Stimulated activated CD4-positive, alpha-beta T cell treated with anti-CD3 and anti-CD28 coated beads, Interleukin-1b, Interleukin-23, amount 100 ng/mL, for 24 hours (primary cell): ENCODE results near the gene DNAI2.

ENCODE experiments used
- DNase-seq, 4 experiments: peaks; one replicate each; pipeline ENCODE4 v3.0.0-alpha.2; 2020; ENCODE audit warnings: low read depth in 4 of 4, low spot score in 1 of 4

Gene DNAI2

DNA sequence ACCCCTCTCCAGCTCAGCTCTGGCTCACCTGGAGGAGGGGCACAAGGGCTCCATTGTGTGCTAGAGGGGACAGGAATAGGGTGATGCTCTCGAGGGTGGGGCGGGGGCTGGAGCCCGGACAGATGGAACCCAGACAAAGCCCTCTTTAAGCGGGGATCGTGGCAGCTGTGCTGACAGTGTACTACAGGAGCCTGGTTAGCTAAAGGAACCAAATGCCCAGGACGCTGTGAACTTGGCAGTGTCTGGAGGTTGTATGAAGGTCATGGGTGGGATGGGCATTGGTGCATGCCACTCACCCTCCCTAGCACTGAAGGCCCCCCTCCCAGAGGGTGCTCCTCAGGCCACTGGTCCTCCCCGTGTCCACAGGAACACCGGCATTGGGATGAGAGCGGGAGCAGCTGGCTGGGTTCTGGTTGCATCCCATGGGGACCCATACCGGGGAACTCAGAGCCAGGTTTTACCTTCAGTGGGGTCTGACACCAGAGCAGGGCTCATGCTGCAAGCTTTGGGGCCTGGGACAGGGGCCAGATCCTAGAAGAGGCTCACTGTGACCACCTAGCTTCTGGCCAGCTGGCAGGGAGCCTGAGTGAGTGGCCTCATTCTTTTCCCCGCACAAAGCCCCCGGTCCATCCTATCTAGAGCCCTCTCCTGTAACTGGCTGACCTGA, 63.9 kb downstream of the DNAI2 start:
- DNase-seq = no peak

DNA sequence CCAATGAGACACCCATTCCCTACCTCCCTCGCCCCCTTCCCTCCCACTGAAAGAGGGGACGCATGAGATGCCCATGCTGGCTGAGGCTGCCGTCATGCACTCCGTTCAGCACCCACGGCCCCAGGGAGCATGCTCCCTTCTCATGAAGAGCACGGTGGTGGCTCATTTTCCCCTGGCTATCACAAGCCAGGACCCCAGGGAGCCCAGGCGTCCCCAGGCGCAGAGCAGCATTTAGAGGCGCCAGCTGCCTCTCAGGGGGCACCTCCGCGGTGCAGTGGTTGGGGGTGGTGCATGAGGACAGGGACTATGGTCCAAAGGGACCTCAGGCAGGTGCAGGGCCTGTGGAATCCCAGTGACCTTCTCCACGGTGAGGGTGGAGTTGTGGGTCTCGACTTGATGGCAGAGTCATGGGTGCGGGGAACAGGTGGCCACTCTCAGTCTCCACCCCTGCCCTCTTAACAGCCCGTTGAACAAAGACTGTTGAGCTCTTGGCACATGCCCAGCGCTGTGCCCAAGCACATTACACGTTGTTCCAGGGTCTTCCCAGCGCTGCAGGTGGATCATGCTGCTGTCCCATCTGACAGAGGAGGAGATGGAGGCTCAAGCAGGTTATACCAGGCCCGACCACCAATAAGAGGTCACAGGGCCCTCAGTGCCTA, 65.6 kb downstream of the DNAI2 start:
- DNase-seq = no peak

DNA sequence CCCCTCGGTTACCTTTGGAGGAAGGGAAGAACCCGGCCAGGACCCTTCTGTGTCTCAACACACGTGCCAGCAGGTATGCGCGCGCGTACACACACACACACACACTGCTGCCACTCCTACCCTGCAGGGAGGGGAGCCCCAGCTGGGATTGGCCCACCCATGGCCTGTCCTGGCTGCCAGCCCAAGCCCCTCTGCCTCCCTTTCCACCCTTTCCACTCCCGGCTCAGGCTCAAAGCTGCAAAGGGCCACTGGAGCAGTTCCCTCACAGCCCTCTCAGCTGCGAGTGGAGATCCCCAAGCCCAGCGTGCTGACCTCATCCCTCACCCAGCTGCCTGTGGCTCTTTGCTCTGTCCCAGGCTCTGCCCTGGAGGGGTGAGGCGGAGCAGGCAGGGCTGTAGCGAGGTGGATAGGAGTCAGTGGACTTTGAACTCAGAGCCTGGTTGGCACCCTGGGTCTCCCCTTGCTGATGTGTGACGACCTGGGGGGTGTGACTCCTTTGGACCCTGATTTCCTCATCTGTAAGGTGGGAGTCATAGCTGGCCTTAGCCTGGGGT, 66.5 kb downstream of the DNAI2 start:
- DNase-seq = no peak

DNA sequence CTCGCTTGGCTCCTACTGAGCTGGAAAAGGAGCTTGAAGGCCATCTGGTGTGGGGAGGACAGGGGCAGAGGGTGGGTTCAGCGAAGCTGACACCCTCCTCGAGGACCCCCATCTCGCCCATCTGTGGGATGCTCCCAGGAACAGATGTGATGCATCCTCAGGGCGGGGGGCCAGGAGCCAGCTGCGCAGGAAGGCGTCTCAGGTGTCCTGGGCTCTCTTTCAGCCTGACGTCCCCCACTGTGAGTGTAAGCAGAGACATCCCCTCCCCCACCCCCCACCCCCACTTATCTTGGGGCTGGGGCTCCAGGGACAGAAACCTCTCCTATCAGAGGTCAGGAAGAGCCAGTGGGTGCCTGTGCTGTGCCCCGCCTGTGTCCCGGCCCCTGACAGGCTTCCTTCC, 68.2 kb downstream of the DNAI2 start:
- no peak for DNase-seq

DNA sequence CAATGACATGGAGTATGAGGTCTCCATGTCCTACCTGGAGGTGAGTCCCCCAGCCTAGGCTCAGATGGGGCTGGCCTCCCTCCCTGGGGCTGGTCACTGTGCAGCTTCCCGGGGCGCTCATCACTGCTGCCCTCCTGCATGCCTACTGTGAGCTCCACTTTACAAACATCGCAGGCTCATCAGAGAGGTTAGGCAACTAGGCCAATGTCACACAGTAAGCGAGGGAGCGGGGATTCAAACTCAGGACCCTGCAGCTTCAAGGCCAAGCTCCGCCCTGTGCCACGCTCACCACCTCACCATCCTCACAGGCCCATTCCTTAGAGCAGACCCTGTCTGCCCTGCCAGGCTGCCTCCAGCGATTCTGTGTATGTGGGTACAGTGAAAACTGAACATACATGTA, 69.1 kb downstream of the DNAI2 start:
- DNase-seq = no peak

DNA sequence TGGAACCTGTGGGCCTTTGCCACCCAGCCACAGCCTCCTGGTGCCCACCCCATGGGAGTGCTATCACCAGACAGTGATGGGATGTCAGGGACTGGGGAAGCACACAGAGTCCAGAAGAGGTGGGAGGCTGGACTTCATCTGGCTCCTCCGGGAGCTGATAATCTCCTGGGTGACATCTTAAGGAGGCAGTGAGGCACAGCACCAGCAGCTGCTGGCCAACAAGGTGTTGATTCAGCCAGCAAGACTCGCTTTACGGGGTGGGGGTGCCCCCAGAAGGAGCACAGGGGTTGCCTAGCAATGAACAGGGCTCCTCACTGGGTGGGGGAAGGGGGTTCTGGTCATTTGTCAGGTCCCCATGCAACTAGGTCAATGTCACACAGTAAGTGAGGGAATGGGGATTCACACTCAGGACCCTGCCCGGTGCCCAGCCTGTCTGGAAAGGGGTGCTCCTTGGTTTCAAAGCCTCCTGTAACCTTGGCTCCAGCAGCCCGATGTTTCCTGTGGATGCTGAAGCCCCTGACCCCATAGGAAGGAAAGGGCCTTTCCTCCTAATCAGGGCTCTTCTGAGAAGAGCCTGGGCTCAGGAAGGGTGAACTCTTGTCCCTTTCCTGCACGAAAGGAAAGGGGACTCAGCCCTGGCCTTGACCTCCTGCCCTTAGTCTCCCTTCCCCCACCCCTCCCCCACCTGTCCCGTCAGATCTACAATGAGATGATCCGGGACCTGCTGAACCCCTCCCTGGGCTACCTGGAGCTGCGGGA, 69.7 kb downstream of the DNAI2 start:
- DNase-seq = no peak

DNA sequence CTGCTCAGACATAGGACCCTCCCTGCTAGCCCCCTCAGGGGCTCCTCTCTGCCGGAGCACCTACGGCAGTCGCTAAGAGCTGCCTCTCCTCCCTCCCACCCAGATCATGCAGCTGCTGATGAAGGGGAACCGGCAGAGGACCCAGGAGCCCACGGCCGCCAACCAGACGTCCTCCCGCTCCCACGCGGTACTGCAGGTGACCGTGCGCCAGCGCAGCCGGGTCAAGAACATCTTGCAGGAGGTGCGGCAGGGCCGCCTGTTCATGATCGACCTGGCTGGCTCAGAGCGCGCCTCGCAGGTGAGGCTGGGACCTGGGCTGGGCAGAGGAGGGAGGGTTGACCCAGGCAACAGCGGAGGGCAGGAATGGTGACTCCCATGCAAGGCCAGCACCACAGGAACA, 70.6 kb downstream of the DNAI2 start:
- no peak for DNase-seq

DNA sequence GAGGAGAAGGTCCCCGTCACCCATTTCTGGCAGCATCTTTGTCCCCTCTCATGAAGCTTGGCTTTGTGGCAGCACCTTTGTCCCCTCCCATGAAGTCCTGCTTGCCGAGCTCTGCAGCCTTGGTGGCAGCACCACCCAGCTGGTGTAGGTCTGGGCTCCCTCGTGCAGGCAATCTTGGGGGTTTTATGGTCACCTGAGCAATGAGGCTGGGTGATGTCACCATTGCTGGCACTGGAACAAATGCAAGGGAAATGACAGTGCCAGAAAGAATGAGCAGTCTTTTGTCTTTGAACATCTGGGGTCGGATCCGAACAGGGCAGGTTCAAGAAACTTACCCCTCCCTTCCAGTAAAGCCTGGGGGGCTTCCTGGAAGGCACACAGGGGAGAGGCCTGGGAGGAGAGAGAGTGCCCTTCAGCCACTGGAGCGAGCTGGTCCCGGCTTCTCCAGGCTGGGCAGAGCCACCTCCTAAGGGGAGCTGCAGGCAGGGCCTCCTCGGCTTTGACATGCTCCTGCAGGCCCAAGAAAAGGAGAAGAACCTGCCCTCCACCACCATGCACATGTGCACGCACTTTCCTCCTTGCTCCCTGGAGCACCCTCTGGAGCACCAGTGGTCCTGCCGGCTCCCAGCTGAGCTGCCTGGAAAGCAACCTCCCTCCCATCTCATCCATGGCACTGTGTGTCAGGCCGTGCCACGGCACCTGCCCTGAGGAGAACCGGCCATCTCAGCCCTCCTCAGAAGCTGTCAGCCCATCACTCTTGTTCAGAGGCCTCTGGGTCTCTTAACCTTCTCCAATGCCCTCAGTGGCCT, 71.6 kb downstream of the DNAI2 start:
- no peak for DNase-seq

DNA sequence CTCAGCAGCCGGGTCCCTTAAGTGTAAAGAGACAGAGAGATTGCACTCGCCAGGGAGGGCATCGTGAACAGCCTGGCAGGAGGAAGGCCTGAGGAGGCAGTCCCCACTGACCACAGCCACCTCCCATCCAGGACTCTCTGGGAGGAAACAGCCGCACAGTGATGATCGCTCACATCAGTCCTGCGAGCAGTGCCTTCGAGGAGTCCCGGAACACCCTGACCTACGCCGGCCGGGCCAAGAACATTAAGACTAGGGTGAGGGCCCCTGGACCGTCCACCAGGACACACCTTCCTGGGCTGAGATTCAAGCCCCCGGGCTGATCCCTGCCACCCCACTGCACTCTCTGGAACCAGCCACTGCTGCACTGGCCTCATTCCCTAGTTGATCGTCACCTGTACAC, 73.6 kb downstream of the DNAI2 start:
- DNase-seq = no peak

DNA sequence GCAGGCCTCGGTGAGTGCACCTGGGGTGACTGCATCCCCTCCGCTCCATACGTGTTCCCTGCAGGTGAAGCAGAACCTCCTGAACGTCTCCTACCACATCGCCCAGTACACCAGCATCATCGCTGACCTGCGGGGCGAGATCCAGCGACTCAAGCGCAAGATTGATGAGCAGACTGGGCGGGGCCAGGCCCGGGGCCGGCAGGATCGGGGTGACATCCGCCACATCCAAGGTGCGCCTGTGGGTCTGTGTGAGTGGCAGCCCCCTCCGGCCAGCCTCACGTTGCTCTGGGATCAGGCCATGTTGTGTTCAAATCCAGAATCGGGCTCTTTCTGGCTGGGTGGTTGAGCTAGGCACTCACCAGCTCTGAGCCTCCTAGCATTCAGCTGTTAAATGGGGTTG, 75.1 kb downstream of the DNAI2 start:
- DNase-seq = no peak

DNA sequence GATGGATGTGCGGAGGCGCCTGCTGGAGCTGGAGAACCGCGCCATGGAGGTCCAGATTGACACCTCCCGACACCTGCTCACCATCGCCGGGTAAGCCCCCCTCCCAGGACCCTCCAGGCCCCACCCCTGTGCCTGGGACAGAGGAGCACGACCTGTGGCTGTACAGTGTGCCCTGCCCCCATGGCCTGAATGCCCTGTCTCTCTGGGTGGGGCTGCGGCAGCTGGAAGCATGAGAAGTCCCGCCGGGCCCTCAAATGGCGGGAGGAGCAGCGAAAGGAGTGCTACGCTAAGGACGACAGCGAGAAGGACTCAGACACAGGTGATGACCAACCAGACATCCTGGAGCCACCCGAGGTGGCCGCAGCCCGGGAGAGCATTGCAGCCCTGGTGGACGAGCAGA, 76.5 kb downstream of the DNAI2 start:
- DNase-seq = no peak

DNA sequence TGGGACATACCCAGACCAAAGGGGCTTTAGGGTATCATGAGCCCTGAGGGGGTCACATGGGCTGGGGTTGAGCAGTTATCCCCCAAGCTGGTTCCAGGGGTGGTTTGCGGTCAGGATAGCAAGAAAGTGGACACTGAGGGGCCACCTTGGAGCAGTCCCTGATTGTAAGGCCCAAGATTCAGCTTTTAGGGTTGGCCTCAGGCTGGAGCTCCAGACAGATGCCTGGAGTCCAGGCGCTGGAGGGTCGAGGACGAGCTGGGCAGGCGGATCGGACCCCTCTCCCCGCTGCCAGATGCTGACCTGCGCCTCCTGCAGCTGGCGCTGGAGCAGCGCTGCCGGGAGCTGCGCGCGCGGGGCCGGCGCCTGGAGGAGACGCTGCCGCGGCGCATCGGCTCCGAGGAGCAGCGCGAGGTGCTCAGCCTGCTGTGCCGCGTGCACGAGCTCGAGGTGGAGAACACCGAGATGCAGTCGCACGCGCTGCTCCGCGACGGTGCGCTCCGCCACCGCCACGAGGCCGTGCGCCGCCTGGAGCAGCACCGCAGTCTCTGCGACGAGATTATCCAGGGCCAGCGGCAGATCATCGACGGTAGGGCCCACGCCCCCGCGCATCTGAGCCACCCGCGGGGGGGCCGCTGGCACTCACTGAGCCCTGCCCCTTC, 77.6 kb downstream of the DNAI2 start:
- no peak for DNase-seq

DNA sequence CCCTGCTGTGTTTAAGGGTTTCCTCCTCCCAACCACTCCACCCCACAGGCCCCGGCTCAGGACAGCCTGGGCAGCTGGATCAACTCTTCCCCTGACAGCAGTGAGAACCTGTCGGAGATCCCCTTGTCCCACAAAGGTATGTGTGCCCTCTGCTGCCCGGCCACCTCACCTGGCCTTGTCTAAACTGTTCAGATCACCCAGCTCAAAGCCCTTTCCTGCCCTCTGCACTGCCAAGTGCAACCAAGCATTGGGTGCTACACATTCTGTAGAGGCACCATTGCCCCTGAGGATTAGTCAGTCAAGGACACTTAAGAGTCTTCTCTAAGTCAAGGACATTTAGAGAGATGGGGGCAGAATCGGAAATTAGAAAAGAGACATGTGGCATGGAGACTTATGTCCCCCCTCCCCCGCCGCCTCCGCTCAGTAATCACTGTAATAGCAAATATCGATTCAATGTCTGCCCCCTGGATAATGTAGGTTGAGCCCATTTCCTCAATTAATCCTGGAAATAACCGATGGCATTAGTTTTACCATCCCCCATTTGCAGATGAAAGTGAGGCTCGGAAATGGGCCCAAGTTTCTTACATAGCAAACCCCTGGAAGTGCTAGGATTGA, 79.5 kb downstream of the DNAI2 start:
- DNase-seq = no peak

DNA sequence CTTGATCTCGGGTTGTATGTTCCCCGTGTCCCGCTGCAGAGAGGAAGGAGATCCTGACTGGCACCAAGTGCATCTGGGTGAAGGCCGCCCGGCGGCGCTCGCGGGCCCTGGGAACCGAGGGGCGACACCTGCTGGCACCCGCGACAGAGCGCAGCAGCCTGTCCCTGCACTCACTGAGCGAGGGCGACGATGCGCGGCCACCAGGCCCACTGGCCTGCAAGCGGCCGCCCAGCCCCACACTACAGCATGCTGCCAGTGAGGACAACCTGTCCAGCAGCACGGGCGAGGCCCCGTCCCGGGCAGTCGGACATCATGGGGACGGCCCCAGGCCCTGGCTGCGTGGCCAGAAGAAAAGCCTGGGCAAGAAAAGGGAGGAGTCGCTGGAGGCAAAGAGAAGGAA, 80.1 kb downstream of the DNAI2 start:
- DNase-seq = peak in 2 of 4 experiments; percentile 46 to 60

DNA sequence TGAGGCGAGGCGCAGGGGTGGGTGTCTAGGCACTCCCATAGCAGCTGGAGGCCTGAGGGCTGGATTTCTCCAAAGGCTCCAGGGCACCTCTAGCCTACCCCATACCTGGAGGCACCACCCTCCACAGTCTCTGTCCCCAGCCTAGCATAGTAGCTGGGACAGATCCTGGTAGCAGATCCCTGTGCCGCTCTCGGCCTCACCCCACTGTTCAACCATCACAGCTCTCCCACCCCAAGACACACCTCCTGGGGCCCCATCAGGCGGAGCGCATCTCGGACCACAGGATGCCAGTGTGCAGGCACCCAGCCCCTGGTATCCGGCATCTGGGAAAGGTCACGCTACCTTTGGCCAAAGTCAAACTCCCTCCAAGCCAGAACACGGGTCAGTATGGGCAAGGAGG, 80.5 kb downstream of the DNAI2 start:
- no peak for DNase-seq

DNA sequence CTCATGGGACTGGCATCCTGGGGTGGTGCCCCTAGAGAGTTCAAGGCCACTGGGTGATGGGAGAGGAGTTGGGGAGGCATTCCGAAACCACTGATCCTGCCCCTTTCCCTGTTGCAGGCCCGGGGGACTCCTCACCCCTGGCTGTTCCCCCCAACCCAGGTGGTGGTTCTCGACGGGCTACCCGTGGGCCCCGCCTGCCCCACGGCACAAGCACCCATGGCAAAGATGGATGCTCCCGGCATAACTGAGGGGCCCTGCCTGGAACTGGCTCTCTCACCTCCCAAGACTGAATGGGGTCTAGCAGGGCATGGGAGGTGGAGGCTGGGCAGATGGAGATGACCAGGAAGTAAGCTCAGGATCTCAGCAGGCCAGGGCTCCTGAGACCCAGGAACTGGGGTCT, 81.0 kb downstream of the DNAI2 start:
- no peak for DNase-seq

DNA sequence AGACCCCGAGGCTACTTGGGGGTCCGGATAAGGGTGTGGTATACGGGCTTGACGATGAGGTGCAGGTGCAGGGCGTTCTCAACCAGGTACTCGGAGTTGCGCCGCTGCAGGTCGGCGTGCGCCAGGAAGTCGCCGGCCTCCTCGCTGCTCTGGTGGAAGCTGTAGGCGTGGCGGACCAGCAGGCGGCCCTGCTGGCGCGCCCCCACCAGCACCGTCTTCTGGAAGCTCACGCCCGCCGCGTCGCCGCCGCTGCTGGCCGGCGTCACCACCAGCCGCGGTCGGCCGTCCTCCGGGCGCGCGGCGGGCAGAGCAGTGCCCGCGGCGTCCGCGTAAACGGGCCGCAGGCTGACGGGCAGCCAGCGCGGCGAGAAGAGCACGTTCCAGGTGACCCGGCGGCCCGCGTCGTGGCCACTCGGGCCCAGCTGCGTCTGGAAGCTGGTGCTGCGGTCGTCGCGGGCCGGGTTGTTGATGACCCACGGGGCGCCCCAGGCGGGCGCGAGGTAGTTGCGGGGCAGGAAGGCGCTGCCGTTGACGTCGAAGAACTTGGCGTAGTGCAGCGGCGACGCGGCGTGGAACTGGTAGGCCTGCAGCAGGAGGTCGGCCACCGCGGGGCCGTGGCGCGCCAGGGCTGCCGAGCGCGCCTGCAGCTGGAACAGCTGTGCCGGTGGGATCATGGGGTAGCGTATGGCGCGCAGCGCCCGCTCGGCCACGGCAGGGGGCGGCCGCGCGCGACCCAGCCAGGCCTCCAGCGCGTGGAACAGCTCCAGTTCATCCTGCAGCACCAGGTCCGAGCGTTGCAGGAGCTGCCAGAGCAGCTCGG, 82.8 kb downstream of the DNAI2 start:
- DNase-seq = no peak

DNA sequence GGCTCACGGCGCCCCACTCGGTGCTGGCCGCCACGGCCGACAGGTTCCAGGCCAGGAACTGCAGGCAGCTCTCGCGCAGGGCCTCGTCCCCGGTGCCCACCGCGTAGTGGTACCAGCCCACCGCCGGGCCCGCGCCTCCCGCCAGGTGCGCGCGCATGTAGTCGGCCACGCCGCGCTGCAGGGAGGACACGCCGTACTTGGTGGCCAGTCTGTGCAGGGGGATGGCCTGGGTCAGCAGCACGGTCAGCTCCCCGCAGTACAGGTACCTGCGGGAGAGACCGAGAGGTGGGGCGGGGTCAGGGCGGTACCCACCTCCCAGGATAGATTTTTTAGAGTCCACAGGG, 83.4 kb downstream of the DNAI2 start:
- no peak for DNase-seq

DNA sequence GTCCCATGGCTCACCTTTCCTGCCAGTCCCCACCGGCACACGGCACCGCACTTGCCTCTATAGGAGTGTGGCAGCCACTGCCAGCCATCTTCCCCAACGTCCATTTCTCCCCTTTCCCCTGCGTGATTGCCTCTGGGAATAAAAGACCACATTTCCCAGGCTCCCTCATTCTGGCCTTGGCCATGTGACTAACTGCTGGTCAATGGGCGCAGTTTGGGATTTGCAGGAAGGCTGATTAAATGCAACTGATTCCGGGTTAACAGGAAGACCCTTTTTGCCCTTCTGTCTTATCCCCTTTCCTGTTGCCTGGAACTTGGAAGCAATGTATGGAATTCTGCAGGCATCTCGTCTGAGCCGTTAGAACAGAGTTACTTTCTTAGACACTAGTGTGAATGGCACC, 84.7 kb downstream of the DNAI2 start:
- DNase-seq = no peak

DNA sequence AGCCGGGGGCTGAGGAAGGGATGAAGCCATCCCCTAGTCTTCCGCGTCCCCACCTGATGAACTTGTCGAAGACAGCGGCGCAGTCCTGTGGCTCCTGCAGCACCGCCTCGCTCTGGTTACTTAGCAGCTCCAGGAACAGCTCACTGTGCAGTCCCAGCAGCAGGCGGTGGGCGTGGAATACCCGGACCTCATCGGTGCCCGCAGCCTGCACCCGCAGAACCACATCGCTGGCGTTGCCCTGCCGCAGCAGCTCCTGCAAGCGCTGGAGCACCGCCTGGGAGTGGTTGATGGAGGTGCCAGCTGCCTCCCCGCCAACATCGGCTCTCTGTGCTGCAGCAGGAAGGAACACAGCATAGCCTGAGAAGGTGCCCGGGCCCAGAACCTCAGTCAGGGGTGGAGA, 85.9 kb downstream of the DNAI2 start:
- DNase-seq = no peak
